CD4-positive, alpha-beta T cell treated with Interleukin-6 at 100 ng/mL for 8 hours (primary cell): ENCODE results near the gene ALKBH5.
A peak's percentile ranks its signal among the peaks of the same experiment; 100 is the strongest.
"Not testable (repeated sequence)": the region's sequence is repeated elsewhere in the genome, so short reads cannot be mapped to it uniquely, and the experiment has no call there.

Experiments
- DNase-seq: peaks from one replicate; pipeline ENCODE4 v3.0.0-alpha.2; 2020; ENCODE audit warnings: mixed read lengths, low spot score

The ALKBH5 gene

GRCh38 chr17:18185832-18186626, 2.4 kb downstream of the ALKBH5 start:
- no peak for DNase-seq

- DNase-seq: no peak
Observed at GRCh38 chr17:18186627-18186982, 3.0 kb downstream of the ALKBH5 start.

GRCh38 chr17:18187226-18187625, 3.6 kb downstream of the ALKBH5 start:
- no peak for DNase-seq

- DNase-seq: no peak
Observed at GRCh38 chr17:18187821-18188761, 4.5 kb downstream of the ALKBH5 start.

- no peak for DNase-seq
Observed at GRCh38 chr17:18190628-18191235, 7.1 kb downstream of the ALKBH5 start.

- no peak for DNase-seq
Observed at GRCh38 chr17:18191236-18191667, 7.6 kb downstream of the ALKBH5 start.

GRCh38 chr17:18191967-18192366, 8.3 kb downstream of the ALKBH5 start:
- no peak for DNase-seq

- DNase-seq: no peak
Observed at GRCh38 chr17:18194394-18194793, 10.8 kb downstream of the ALKBH5 start.

GRCh38 chr17:18194804-18195203, 11.2 kb downstream of the ALKBH5 start:
- no peak for DNase-seq

GRCh38 chr17:18195246-18195645, 11.6 kb downstream of the ALKBH5 start:
- DNase-seq: no peak

GRCh38 chr17:18197535-18198194, 14.0 kb downstream of the ALKBH5 start:
- DNase-seq: no peak

GRCh38 chr17:18198530-18198929, 14.9 kb downstream of the ALKBH5 start:
- no peak for DNase-seq

- no peak for DNase-seq
Observed at GRCh38 chr17:18201108-18201507, 17.5 kb downstream of the ALKBH5 start.

- DNase-seq: no peak
Observed at GRCh38 chr17:18203308-18203707, 19.7 kb downstream of the ALKBH5 start.

GRCh38 chr17:18205861-18206260, 22.2 kb downstream of the ALKBH5 start:
- no peak for DNase-seq

GRCh38 chr17:18206962-18207361, 23.3 kb downstream of the ALKBH5 start:
- DNase-seq: no peak

GRCh38 chr17:18208092-18208491, 24.5 kb downstream of the ALKBH5 start:
- no peak for DNase-seq

- no peak for DNase-seq
Observed at GRCh38 chr17:18213666-18214270, 30.1 kb downstream of the ALKBH5 start.

- DNase-seq: not testable (repeated sequence)
Observed at GRCh38 chr17:18216906-18217305, 33.3 kb downstream of the ALKBH5 start.

- peak; percentile 62 for DNase-seq
Observed at GRCh38 chr17:18217412-18218015, 33.9 kb downstream of the ALKBH5 start.

GRCh38 chr17:18218756-18219415, 35.3 kb downstream of the ALKBH5 start:
- no peak for DNase-seq
